ENCODE results near the gene RFX1.
"Not testable (repeated sequence)": the region's sequence is repeated elsewhere in the genome, so short reads cannot be mapped to it uniquely, and the experiment has no call there.

RFX1 gene

GRCh38 chr19:13934785-13935109 is 71.4 kb downstream of the RFX1 start:
- no peak for DNase-seq (ENCODE audit: low read depth)

- no peak for DNase-seq (ENCODE audit: low read depth)
These were observed 73.2 kb downstream of the RFX1 start for GRCh38 chr19:13932911-13933393.

- DNase-seq (ENCODE audit: low read depth): no peak
These were observed 73.9 kb downstream of the RFX1 start for GRCh38 chr19:13932149-13932637.

- DNase-seq (ENCODE audit: low read depth): no peak
These were observed 74.5 kb downstream of the RFX1 start for GRCh38 chr19:13931391-13932148.

GRCh38 chr19:13930402-13930801 is 75.7 kb downstream of the RFX1 start:
- DNase-seq (ENCODE audit: low read depth): no peak

- DNase-seq (ENCODE audit: low read depth): no peak
These were observed 76.2 kb downstream of the RFX1 start for GRCh38 chr19:13929956-13930355.

GRCh38 chr19:13929340-13929739 is 76.8 kb downstream of the RFX1 start:
- DNase-seq (ENCODE audit: low read depth): no peak

- DNase-seq (ENCODE audit: low read depth): no peak
These were observed 79.4 kb downstream of the RFX1 start for GRCh38 chr19:13926715-13927114.

GRCh38 chr19:13926010-13926409 is 80.1 kb downstream of the RFX1 start:
- no peak for DNase-seq (ENCODE audit: low read depth)

GRCh38 chr19:13923194-13923987 is 82.7 kb downstream of the RFX1 start:
- DNase-seq (ENCODE audit: low read depth): no peak

GRCh38 chr19:13922118-13922517 is 84.0 kb downstream of the RFX1 start:
- not testable (repeated sequence) for DNase-seq (ENCODE audit: low read depth)

GRCh38 chr19:13920940-13921747 is 85.0 kb downstream of the RFX1 start:
- no peak for DNase-seq (ENCODE audit: low read depth)

GRCh38 chr19:13920524-13920923 is 85.6 kb downstream of the RFX1 start:
- DNase-seq (ENCODE audit: low read depth): no peak

- DNase-seq (ENCODE audit: low read depth): no peak
These were observed 87.3 kb downstream of the RFX1 start for GRCh38 chr19:13918726-13919411.

- no peak for DNase-seq (ENCODE audit: low read depth)
These were observed 88.2 kb downstream of the RFX1 start for GRCh38 chr19:13917888-13918406.

GRCh38 chr19:13914777-13915176 is 91.3 kb downstream of the RFX1 start:
- no peak for DNase-seq (ENCODE audit: low read depth)

GRCh38 chr19:13913352-13913751 is 92.8 kb downstream of the RFX1 start:
- DNase-seq (ENCODE audit: low read depth): no peak
